ENCODE results near the gene ACTL10. TPM values are rescaled to one million over a fixed set of nuclear protein-coding genes. Genes with fewer than 3 reads are reported as not detected.
"Not testable (repeated sequence)": the region's sequence is repeated elsewhere in the genome, so short reads cannot be mapped to it uniquely, and the experiment has no call there.

Gene ACTL10
- polyA plus RNA-seq, 1 experiment: 0.67 TPM

DNA sequence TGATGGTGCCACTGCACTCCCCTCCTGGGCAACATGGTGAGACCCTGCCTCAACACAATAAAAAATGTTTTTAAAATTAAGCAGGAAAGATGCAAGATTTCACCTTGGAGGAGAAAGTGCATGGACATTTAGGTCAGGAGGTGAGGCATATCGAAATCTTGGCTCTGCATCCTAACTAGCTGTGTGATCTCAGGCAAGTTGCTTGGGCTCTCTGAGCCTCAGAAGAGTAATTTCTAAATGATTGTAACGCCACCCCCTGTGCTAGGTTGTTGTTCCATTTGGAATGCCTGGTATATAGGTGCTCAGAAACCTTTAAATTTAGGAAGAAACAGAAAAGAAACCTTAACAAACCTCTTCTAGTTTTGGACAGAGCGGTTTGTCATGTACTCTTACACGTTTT lies 40.6 kb upstream of the ACTL10 start:
- Histone ChIP-seq H3K27me3 (ENCODE audit: control insufficient read depth, insufficient read depth, low read length) (no peaks in the 10 kb centered on the region), H3K36me3 (ENCODE audit: control insufficient read depth, insufficient read depth, low read length) (peaks cover 8% of the 10 kb centered on the region), H3K4me3 (ENCODE audit: low read depth, low read length) (no peak overlapping the region)
- TF ChIP-seq, protein P1, sequence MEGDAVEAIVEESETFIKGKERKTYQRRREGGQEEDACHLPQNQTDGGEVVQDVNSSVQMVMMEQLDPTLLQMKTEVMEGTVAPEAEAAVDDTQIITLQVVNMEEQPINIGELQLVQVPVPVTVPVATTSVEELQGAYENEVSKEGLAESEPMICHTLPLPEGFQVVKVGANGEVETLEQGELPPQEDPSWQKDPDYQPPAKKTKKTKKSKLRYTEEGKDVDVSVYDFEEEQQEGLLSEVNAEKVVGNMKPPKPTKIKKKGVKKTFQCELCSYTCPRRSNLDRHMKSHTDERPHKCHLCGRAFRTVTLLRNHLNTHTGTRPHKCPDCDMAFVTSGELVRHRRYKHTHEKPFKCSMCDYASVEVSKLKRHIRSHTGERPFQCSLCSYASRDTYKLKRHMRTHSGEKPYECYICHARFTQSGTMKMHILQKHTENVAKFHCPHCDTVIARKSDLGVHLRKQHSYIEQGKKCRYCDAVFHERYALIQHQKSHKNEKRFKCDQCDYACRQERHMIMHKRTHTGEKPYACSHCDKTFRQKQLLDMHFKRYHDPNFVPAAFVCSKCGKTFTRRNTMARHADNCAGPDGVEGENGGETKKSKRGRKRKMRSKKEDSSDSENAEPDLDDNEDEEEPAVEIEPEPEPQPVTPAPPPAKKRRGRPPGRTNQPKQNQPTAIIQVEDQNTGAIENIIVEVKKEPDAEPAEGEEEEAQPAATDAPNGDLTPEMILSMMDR (IDR thresholded peaks at IDR 0.05; ENCODE audit: insufficient read depth, low read depth, low read length): no peak
- POLR2A ChIA-PET: no interaction called here
- CTCF ChIA-PET: interaction anchor here (0.6 to 1.2 kb wide), 4 partner anchors 16 to 860 kb away, joined by 3 read pairs; no protein-coding TSS in a partner anchor
- DNase-seq (ENCODE audit: low read depth): no peak

DNA sequence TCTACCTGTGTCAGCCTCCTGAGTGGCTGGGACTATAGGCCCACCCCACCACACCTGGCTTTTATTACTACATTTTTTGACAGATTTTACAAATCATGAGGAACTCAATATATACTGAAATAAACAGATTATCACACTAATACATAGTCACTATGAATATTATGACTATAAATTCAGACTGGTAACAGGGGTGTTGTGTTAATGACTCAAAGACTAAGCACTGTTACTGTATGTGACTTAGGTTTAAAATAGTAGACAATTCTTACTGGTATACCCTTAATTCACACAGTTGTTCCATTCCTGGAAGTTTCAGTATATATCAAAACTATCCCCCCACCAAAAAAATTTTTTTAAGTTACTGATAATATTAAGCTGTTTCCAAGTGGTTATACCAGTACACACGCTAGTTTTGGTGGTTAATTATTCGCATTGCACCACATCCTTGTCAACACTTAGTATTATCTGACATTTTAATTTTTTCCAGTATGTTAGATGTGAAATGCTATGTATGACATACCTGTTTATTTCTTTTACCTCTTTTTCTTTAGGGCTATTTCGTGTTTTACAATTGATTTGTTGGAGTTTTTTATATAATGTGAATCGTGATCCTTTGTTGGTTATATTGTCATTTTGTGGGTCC lies 39.0 kb upstream of the ACTL10 start:
- peaks cover 10% of the 10 kb centered on the region for H3K36me3 ChIP-seq (ENCODE audit: control insufficient read depth, insufficient read depth, low read length)
- ChIA-PET POLR2A (no interaction called here), CTCF (no interaction called here)
- H3K27me3 ChIP-seq (ENCODE audit: control insufficient read depth, insufficient read depth, low read length): no peaks in the 10 kb centered on the region
- no peak for DNase-seq (ENCODE audit: low read depth)
- TF ChIP-seq, protein P1 (IDR thresholded peaks at IDR 0.05; ENCODE audit: insufficient read depth, low read depth, low read length): no peak
- no peak overlapping the region for H3K4me3 ChIP-seq (ENCODE audit: low read depth, low read length)

DNA sequence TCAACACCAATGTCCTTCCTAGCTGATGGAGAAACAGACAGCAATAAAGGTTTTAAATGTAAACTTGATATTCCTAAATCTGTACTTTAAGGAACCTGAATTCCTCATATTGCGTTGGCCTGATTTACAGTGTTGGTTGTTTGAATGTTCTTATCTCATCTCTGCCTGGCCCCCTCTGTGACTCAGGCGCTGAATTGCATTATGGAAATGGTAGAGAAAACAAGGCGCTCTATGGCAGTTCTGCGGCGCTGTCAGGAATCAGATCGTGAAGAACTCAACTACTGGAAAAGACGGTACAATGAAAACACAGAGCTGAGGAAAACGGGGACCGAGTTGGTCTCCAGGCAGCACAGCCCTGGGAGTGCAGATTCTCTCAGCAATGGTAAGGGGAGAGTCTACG lies 37.2 kb upstream of the ACTL10 start:
- TF ChIP-seq, protein P1 (IDR thresholded peaks at IDR 0.05; ENCODE audit: insufficient read depth, low read depth, low read length): no peak
- Histone ChIP-seq H3K4me3 (ENCODE audit: low read depth, low read length) (no peak overlapping the region), H3K36me3 (ENCODE audit: control insufficient read depth, insufficient read depth, low read length) (peaks cover 8% of the 10 kb centered on the region; the same call in 1 of the 2 replicates), H3K27me3 (ENCODE audit: control insufficient read depth, insufficient read depth, low read length) (no peaks in the 10 kb centered on the region)
- no peak for DNase-seq (ENCODE audit: low read depth)
- CTCF ChIA-PET: no interaction called here
- POLR2A ChIA-PET: no interaction called here

DNA sequence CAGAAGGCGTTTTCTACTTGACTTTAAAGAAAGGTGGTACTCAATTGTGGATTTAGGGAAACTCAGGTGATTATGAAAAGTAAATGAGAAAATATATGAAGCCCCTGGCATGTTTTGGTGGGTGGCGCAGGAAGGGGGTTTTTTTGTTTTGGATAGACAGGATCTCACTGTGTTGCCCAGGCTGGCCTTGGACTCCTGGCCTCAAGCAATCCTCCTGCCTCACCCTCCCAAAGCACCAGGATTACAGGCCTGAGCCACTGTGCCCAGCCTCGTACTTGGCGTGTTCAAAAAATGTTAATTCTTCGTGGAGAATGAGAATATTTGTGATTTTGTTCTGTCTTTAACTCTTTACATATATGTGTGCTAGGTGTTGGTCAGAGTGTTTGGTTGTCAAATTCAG lies 36.8 kb upstream of the ACTL10 start:
- H3K4me3 ChIP-seq (ENCODE audit: low read depth, low read length): no peak overlapping the region
- POLR2A ChIA-PET: no interaction called here
- DNase-seq (ENCODE audit: low read depth): no peak
- H3K27me3 ChIP-seq (ENCODE audit: control insufficient read depth, insufficient read depth, low read length): no peaks in the 10 kb centered on the region
- CTCF ChIA-PET: no interaction called here
- peaks cover 8% of the 10 kb centered on the region; the same call in 1 of the 2 replicates for H3K36me3 ChIP-seq (ENCODE audit: control insufficient read depth, insufficient read depth, low read length)
- TF ChIP-seq, protein P1 (IDR thresholded peaks at IDR 0.05; ENCODE audit: insufficient read depth, low read depth, low read length): no peak

DNA sequence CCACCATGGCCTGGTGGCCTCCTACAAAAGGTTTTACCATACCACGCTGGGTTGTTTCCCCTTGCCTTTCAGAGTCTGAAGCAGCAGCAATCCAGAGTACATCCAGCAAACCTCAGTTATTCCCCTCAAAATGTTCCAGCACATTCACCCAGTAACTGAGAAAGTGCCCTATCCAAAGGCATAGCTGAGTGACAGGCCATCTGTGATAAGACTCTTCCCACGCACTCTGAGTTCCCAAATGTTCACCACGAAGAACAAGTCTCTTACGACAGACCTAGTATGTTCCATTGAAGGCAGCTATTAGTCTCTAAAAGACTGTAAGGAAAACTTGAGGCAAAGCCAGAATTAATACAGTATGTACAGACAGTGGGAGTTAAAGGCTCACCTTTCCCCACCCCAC lies 36.2 kb upstream of the ACTL10 start:
- no peak overlapping the region for H3K4me3 ChIP-seq (ENCODE audit: low read depth, low read length)
- no peaks in the 10 kb centered on the region for H3K27me3 ChIP-seq (ENCODE audit: control insufficient read depth, insufficient read depth, low read length)
- DNase-seq (ENCODE audit: low read depth): no peak
- ChIA-PET CTCF (interaction anchor here (1.4 kb wide), 1 partner anchor 23 kb away, joined by 4 read pairs; no protein-coding TSS in a partner anchor), POLR2A (no interaction called here)
- H3K36me3 ChIP-seq (ENCODE audit: control insufficient read depth, insufficient read depth, low read length): peaks cover 8% of the 10 kb centered on the region; the same call in 1 of the 2 replicates
- TF ChIP-seq, protein P1 (IDR thresholded peaks at IDR 0.05; ENCODE audit: insufficient read depth, low read depth, low read length): no peak

DNA sequence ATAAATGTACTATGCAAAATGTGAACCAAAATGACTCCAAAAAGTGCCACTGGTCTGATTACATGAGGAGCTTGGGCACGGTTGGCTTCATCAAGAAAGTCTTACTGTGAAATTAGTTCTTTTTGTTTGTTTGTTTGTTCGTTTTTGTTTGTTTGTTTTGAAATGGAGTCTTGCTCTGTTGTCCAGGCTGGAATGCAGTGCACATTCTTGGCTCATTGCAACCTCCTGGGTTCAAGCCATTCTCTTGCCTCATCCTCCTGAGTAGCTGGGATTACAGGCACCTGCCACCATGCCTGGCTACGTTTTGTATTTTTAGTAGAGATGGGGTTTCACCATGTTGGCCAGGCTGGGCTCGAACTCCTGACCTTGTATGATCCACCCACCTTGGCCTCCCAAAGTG lies 34.8 kb upstream of the ACTL10 start:
- H3K36me3 ChIP-seq (ENCODE audit: control insufficient read depth, insufficient read depth, low read length); H3K27me3 ChIP-seq (ENCODE audit: control insufficient read depth, insufficient read depth, low read length); H3K4me3 ChIP-seq (ENCODE audit: low read depth, low read length); POLR2A ChIA-PET; DNase-seq (ENCODE audit: low read depth): not testable (repeated sequence)
- CTCF ChIA-PET: interaction anchor here (0.6 to 0.9 kb wide), 2 partner anchors 16 to 27 kb away, joined by 3 read pairs; no protein-coding TSS in a partner anchor
